K562 (cell line): ENCODE data around the gene ARHGEF12. TPM values are rescaled to one million over a fixed set of nuclear protein-coding genes. Genes with fewer than 3 reads are reported as not detected.
A peak's percentile ranks its signal among the peaks of the same experiment; 100 is the strongest.

Experiments used
- ATAC-seq: fragments of 200-7000 bp; cut with Tn5 transposase; 3 replicates; pipeline ENCODE4 v1.9.1; 2020; ENCODE audit warnings: moderate library complexity
- BruUV-seq: library from RNA; stranded (reverse); fragments of 400-500 nt; replicated peaks from 2 replicates; lab custom pipeline; 2021; lab: Mats Ljungman, UMichigan
- CTCF ChIA-PET: fragments of 300-600 bp; formaldehyde crosslinking; extraction: SDS; loops from one replicate; lab custom pipeline; 2021; ENCODE audit warnings: low intra/inter-chr PET ratio; lab: Yijun Ruan, JAX
- POLR2A ChIA-PET: fragments of 300-600, 350-650 bp; sonication (Branson Sonifier 250); formaldehyde crosslinking; extraction: SDS; loops from one replicate; lab custom pipeline; 2021; ENCODE audit warnings: antibody characterized with exemption, inconsistent platforms; lab: Yijun Ruan, JAX
- DNase-seq, 4 experiments: peaks; one replicate each; pipeline versions ENCODE4 v3.0.0 to v3.0.0-alpha.2; 2011 to 2018; ENCODE audit warnings: low spot score in 3 of 4, mixed read lengths in 3 of 4; ENCODE audit errors: extremely low read depth in 1 of 4
- FAIRE-seq: peaks from 2 replicates; lab custom pipeline; 2011; peaks lifted over from hg19 to GRCh38; lab: Jason Lieb, UNC
- H2AFZ ChIP-seq: 2 replicates; pipeline ENCODE4 v1.6.0; 2011; ENCODE audit warnings: low read depth, low read length, control low read depth, inconsistent platforms
- H3K27ac ChIP-seq: fragments of 200-600 bp; 3 replicates; pipeline ENCODE4 v1.8.0; 2011; ENCODE audit warnings: low read depth, mild to moderate bottlenecking, control low read depth, inconsistent platforms, low read length, moderate library complexity, mixed read lengths; ENCODE audit errors: extremely low read depth
- H3K27me3 ChIP-seq, 2 experiments: fragments of 300-600 bp in 1 of 2; 2 replicates in 1 of 2; 3 replicates in 1 of 2; pipeline versions ENCODE4 v1.6.0 to v1.8.0; 2011; ENCODE audit warnings: inconsistent platforms in 2 of 2, low read length in 2 of 2, mild to moderate bottlenecking in 1 of 2, mixed read lengths in 1 of 2, moderate library complexity in 1 of 2; ENCODE audit not compliant: control insufficient read depth in 2 of 2, insufficient read depth in 2 of 2
- H3K36me3 ChIP-seq: fragments of 300-600 bp; 3 replicates; pipeline ENCODE4 v1.8.0; 2011; ENCODE audit warnings: mild to moderate bottlenecking, low read length, inconsistent platforms; ENCODE audit not compliant: control insufficient read depth, insufficient read depth
- H3K4me1 ChIP-seq, 2 experiments: fragments of 200-600 bp in 1 of 2; replicated peaks in 1 of 2; 2 replicates in 1 of 2; 3 replicates in 1 of 2; pipeline versions ENCODE4 v1.5.1 to v1.8.0; 2011; ENCODE audit warnings: inconsistent platforms in 2 of 2, low read length in 2 of 2, mild to moderate bottlenecking in 1 of 2, mixed read lengths in 1 of 2, moderate library complexity in 1 of 2; ENCODE audit not compliant: control insufficient read depth in 2 of 2, insufficient read depth in 2 of 2
- H3K4me2 ChIP-seq: 2 replicates; pipeline ENCODE4 v1.6.1; 2011; ENCODE audit warnings: low read length, control low read depth, inconsistent platforms, mixed read lengths; ENCODE audit not compliant: insufficient read depth
- H3K4me3 ChIP-seq: fragments of 200-600 bp; sonication (generic), shearing (Covaris generic); 2 replicates; pipeline ENCODE4 v1.5.1; 2016; ENCODE audit warnings: control low read depth, inconsistent platforms
- H3K79me2 ChIP-seq: fragments of 200-600 bp; 3 replicates; pipeline ENCODE4 v1.8.0; 2011; ENCODE audit warnings: low read length, inconsistent platforms; ENCODE audit not compliant: control insufficient read depth, insufficient read depth
- H3K9ac ChIP-seq, 2 experiments: 2 replicates each; pipeline versions ENCODE4 v1.6.0 to v1.6.1; 2011; ENCODE audit warnings: low read depth in 2 of 2, low read length in 2 of 2, control low read depth in 1 of 2, inconsistent platforms in 1 of 2, mild to moderate bottlenecking in 1 of 2, mixed read lengths in 1 of 2; ENCODE audit not compliant: insufficient read depth in 1 of 2
- H3K9me1 ChIP-seq: one replicate; pipeline ENCODE4 v1.6.0; 2011; ENCODE audit warnings: inconsistent platforms, mild to moderate bottlenecking, low read length, moderate library complexity; ENCODE audit not compliant: control insufficient read depth, insufficient read depth
- H3K9me3 ChIP-seq: replicated peaks from 2 replicates; pipeline ENCODE4 v1.5.1; 2011; ENCODE audit warnings: low read depth, low read length, inconsistent platforms; ENCODE audit not compliant: control insufficient read depth, insufficient read depth
- H4K20me1 ChIP-seq: replicated peaks from 2 replicates; pipeline ENCODE4 v1.6.1; 2011; ENCODE audit warnings: low read length, inconsistent platforms, mixed read lengths; ENCODE audit not compliant: control insufficient read depth, insufficient read depth
- BACH1 ChIP-seq: fragments of 200-800 bp; sonication (Bioruptor generic); IDR thresholded peaks from 2 replicates; pipeline ENCODE4 v1.6.1; 2016; ENCODE audit warnings: missing genetic modification characterization, missing compliant biosample characterization
- C11orf30 ChIP-seq: fragments of 450-650 bp; IDR thresholded peaks from 2 replicates; pipeline ENCODE4 v1.6.1; 2016; ENCODE audit warnings: low read depth, mild to moderate bottlenecking
- ELF1 ChIP-seq: fragments of 200-800 bp; sonication (Bioruptor generic); IDR thresholded peaks from 2 replicates; pipeline ENCODE4 v1.6.1; 2016; ENCODE audit warnings: missing genetic modification characterization, missing compliant biosample characterization
- HES1 ChIP-seq: fragments of 450-650 bp; IDR thresholded peaks from 2 replicates; pipeline ENCODE4 v1.6.1; 2016; ENCODE audit warnings: low read depth, mild to moderate bottlenecking, moderate library complexity
- KDM1A ChIP-seq, 2 experiments: fragments of 450-650 bp; IDR thresholded peaks; 2 replicates each; pipeline ENCODE4 v1.6.1; 2016; ENCODE audit warnings: mild to moderate bottlenecking in 2 of 2
- MAFF ChIP-seq: IDR thresholded peaks from 2 replicates; pipeline ENCODE4 v1.6.1; 2012; ENCODE audit warnings: low read length, improper control_type of control experiment
- MAFG ChIP-seq: fragments of 450-650 bp; conservative IDR thresholded peaks from 2 replicates; pipeline ENCODE4 v1.6.1; 2016; ENCODE audit warnings: missing genetic modification characterization, missing compliant biosample characterization
- MAFK ChIP-seq: IDR thresholded peaks from 2 replicates; pipeline ENCODE4 v1.6.1; 2011; ENCODE audit warnings: low read length, improper control_type of control experiment
- NCOA1 ChIP-seq: fragments of 450-650 bp; IDR thresholded peaks from 2 replicates; pipeline ENCODE4 v1.6.1; 2016; ENCODE audit warnings: low read depth
- NFE2 ChIP-seq: IDR thresholded peaks from 2 replicates; pipeline ENCODE4 v1.6.1; 2014; ENCODE audit warnings: antibody characterized with exemption, low read depth
- PHF8 ChIP-seq: fragments of 200-600 bp; sonication (generic); IDR thresholded peaks from 2 replicates; pipeline ENCODE4 v1.6.1; 2012; ENCODE audit warnings: mixed run types, mild to moderate bottlenecking, inconsistent platforms, low read length, moderate library complexity, borderline replicate concordance
- RUNX1 ChIP-seq: sonication (generic); IDR thresholded peaks from 2 replicates; pipeline ENCODE4 v1.6.1; 2016; ENCODE audit warnings: antibody characterized with exemption, low read depth
- SOX6 ChIP-seq: fragments of 450-650 bp; IDR thresholded peaks from 2 replicates; pipeline ENCODE4 v1.6.1; 2014; ENCODE audit warnings: mild to moderate bottlenecking
- ZNF316 ChIP-seq: fragments of 450-650 bp; IDR thresholded peaks from 2 replicates; pipeline ENCODE4 v1.6.1; 2016
- ZNF384 ChIP-seq: IDR thresholded peaks from 2 replicates; pipeline ENCODE4 v1.6.1; 2012; ENCODE audit warnings: low read depth, low read length, improper control_type of control experiment
- WGBS: fragments of 100-300 bp; shearing (Covaris generic); methylation state at CpG from one replicate; pipeline ENCODE4 v1.1.6; 2016; ENCODE audit warnings: low coverage, mixed read lengths; ENCODE audit not compliant: insufficient coverage; ENCODE audit errors: missing lambda C conversion rate; 5-methylcytosine and 5-hydroxymethylcytosine counted together
- in situ Hi-C: fragments of 300-500 bp; cut with MboI; formaldehyde crosslinking; loops from 4 replicates; pipeline ENCODE4 v1.15.0; 2018; ENCODE audit warnings: inconsistent platforms, mixed read lengths
- intact Hi-C: fragments of 100-400 bp; cut with micrococcal nuclease; formaldehyde crosslinking; loops from 2 replicates; pipeline ENCODE4 v1.14.2; 2022
- polyA plus RNA-seq, 8 experiments: library from polyadenylated mRNA; depleted of rRNA in 4 of 8; stranded (reverse) in 5 of 8; unstranded in 3 of 8; fragments of >200 nt; fragmentation: Nextera tagmentation in 2 of 8; fragmentation: Illumina TruSeq in 1 of 8; extraction: Ambion mirVana in 2 of 8; extraction: Trizol in 1 of 8; gene quantifications; 2 replicates each; pipeline versions ENCODE4 v1.2.1 to v1.2.3, GENCODE V29; 2011 to 2014; ENCODE audit warnings: inconsistent platforms in 1 of 8, missing spikeins in 1 of 8
- total RNA-seq, 7 experiments: library from RNA; depleted of rRNA in 6 of 7; stranded (reverse); fragments of >200 nt in 6 of 7; fragmentation: Illumina TruSeq in 2 of 7; extraction: Trizol in 2 of 7; gene quantifications; 2 replicates each; pipeline versions ENCODE4 v1.2.1 to v1.2.3, GENCODE V29; 2011 to 2021; ENCODE audit warnings: low replicate concordance in 1 of 7

The ARHGEF12 gene
- total and polyA plus RNA-seq, 9 of the 15 experiments (the other 6 are each of a cell fraction or from before 2014, with no cell fraction given), result 3.5 to 51.7 (median 29.5) TPM

- BruUV-seq, result no TSS peak
- FAIRE-seq, result no peak
- Histone ChIP-seq H3K4me1 (peaks cover 7 to 16% of the 10 kb centered on the region in 2 experiments; a peak in 4 of 5 replicates), H3K4me2 (no peak overlapping the region), H3K27ac (no peak overlapping the region), H3K27me3 (no peaks in the 10 kb centered on the region), H3K9ac (no peak overlapping the region), H3K4me3 (no peak overlapping the region), H3K9me3 (no peaks in the 10 kb centered on the region), H3K79me2 (peaks cover 1% of the 10 kb centered on the region; the same call in 2 of the 3 replicates), H4K20me1 (no peaks in the 10 kb centered on the region), H2AFZ (no peak overlapping the region), H3K36me3 (no peaks in the 10 kb centered on the region), H3K9me1 (no peaks in the 10 kb centered on the region)
- ChIA-PET POLR2A (no interaction called here), CTCF (no interaction called here)
- DNase-seq, result no peak
- intact Hi-C loops, result loop anchor here (10.0 kb wide), 1 partner anchor 353 kb away; no protein-coding TSS in a partner anchor
- TF ChIP-seq RUNX1 (no peak), KDM1A (IDR thresholded peaks at IDR 0.05) (0 out of 4 replicates have a peak, but pooled peaks of 1 of the 2 experiments have one; percentile 11)
- no peak for ATAC-seq
- in situ Hi-C loops, result no loop called here
- WGBS, result 43% methylated on average over 2 of the region's 2 CpGs
Observed at GRCh38 chr11:120331301-120331996, 4.8 kb upstream of the ARHGEF12 start.

- no peak overlapping the region for H3K4me3 ChIP-seq
- DNase-seq (no peak), ATAC-seq (no peak), FAIRE-seq (no peak)
- no peak overlapping the region for H3K4me2 ChIP-seq
- H2AFZ ChIP-seq, result no peak overlapping the region
- intact Hi-C loops, result loop anchor here (10.0 kb wide), 1 partner anchor 352 kb away; no protein-coding TSS in a partner anchor
- peaks cover 17% of the 10 kb centered on the region for H3K79me2 ChIP-seq
- in situ Hi-C loops, result no loop called here
- 51% methylated on average over 5 of the region's 5 CpGs for WGBS
- peaks cover 8% of the 10 kb centered on the region; the same call in 1 of the 2 replicates for H4K20me1 ChIP-seq
- H3K27ac ChIP-seq, result no peak overlapping the region
- ChIA-PET POLR2A (no interaction called here), CTCF (no interaction called here)
- H3K9me3 ChIP-seq, result no peaks in the 10 kb centered on the region
- no TSS peak for BruUV-seq
- H3K9me1 ChIP-seq, result no peaks in the 10 kb centered on the region
- no peak overlapping the region for H3K9ac ChIP-seq
- H3K4me1 ChIP-seq, result peaks cover 6 to 13% of the 10 kb centered on the region in 2 experiments; a peak in 4 of 5 replicates
- no peaks in the 10 kb centered on the region for H3K36me3 ChIP-seq
- no peaks in the 10 kb centered on the region for H3K27me3 ChIP-seq
- TF ChIP-seq NFE2 (peak; percentile 84), PHF8 (no peak), NCOA1 (no peak), MAFF (peak; percentile 92), SOX6 (peak; percentile 52), BACH1 (tag) (0 out of 2 replicates have a peak, but pooled peaks have one; percentile 60), C11orf30 (peak; percentile 89), MAFG (tag) (peak; percentile 94), ZNF384 (peak; percentile 57; the same call in 1 of the 2 replicates), HES1 (no peak), ELF1 (tag) (no peak), ZNF316 (peak; percentile 94), MAFK (peak; percentile 84)
Observed at GRCh38 chr11:120332822-120333716, 3.1 kb upstream of the ARHGEF12 start.
